ENCODE results near the gene DGAT2.
"Not testable (repeated sequence)": the region's sequence is repeated elsewhere in the genome, so short reads cannot be mapped to it uniquely, and the experiment has no call there.

Gene DGAT2

GRCh38 chr11:75748729-75749273 is 19.8 kb upstream of the DGAT2 start:
- in situ Hi-C loops (cut with MboI; ENCODE audit: low sequenced_read_pairs) = not testable (repeated sequence)

GRCh38 chr11:75754933-75755332 is 13.6 kb upstream of the DGAT2 start:
- in situ Hi-C loops (cut with MboI; ENCODE audit: low sequenced_read_pairs) = not testable (repeated sequence)

GRCh38 chr11:75757651-75758050 is 10.9 kb upstream of the DGAT2 start:
- in situ Hi-C loops (cut with MboI; ENCODE audit: low sequenced_read_pairs) = no loop called here

- in situ Hi-C loops (cut with MboI; ENCODE audit: low sequenced_read_pairs) = no loop called here
Measured at GRCh38 chr11:75759832-75760231, 8.7 kb upstream of the DGAT2 start.

- in situ Hi-C loops (cut with MboI; ENCODE audit: low sequenced_read_pairs) = no loop called here
Measured at GRCh38 chr11:75760243-75760642, 8.3 kb upstream of the DGAT2 start.

- in situ Hi-C loops (cut with MboI; ENCODE audit: low sequenced_read_pairs) = no loop called here
Measured at GRCh38 chr11:75760710-75761493, 7.7 kb upstream of the DGAT2 start.

GRCh38 chr11:75762158-75762557 is 6.4 kb upstream of the DGAT2 start:
- in situ Hi-C loops (cut with MboI; ENCODE audit: low sequenced_read_pairs) = no loop called here

GRCh38 chr11:75762885-75763284 is 5.7 kb upstream of the DGAT2 start:
- in situ Hi-C loops (cut with MboI; ENCODE audit: low sequenced_read_pairs) = no loop called here

- in situ Hi-C loops (cut with MboI; ENCODE audit: low sequenced_read_pairs) = no loop called here
Measured at GRCh38 chr11:75763846-75764245, 4.7 kb upstream of the DGAT2 start.

GRCh38 chr11:75765116-75765515 is 3.5 kb upstream of the DGAT2 start:
- in situ Hi-C loops (cut with MboI; ENCODE audit: low sequenced_read_pairs) = no loop called here

- in situ Hi-C loops (cut with MboI; ENCODE audit: low sequenced_read_pairs) = no loop called here
Measured at GRCh38 chr11:75766443-75767227, 1.9 kb upstream of the DGAT2 start.

GRCh38 chr11:75767228-75767572 is 1.4 kb upstream of the DGAT2 start:
- in situ Hi-C loops (cut with MboI; ENCODE audit: low sequenced_read_pairs) = no loop called here

- in situ Hi-C loops (cut with MboI; ENCODE audit: low sequenced_read_pairs) = no loop called here
Measured at GRCh38 chr11:75767793-75768111, 826 bp upstream of the DGAT2 start.

- in situ Hi-C loops (cut with MboI; ENCODE audit: low sequenced_read_pairs) = no loop called here
Measured at GRCh38 chr11:75768909-75769771, 562 bp downstream of the DGAT2 start.

- in situ Hi-C loops (cut with MboI; ENCODE audit: low sequenced_read_pairs) = no loop called here
Measured at GRCh38 chr11:75770102-75770501, 1.5 kb downstream of the DGAT2 start.

- in situ Hi-C loops (cut with MboI; ENCODE audit: low sequenced_read_pairs) = no loop called here
Measured at GRCh38 chr11:75771646-75772410, 3.2 kb downstream of the DGAT2 start.

GRCh38 chr11:75773595-75774353 is 5.2 kb downstream of the DGAT2 start:
- in situ Hi-C loops (cut with MboI; ENCODE audit: low sequenced_read_pairs) = no loop called here

GRCh38 chr11:75775056-75775455 is 6.5 kb downstream of the DGAT2 start:
- in situ Hi-C loops (cut with MboI; ENCODE audit: low sequenced_read_pairs) = no loop called here

- in situ Hi-C loops (cut with MboI; ENCODE audit: low sequenced_read_pairs) = no loop called here
Measured at GRCh38 chr11:75776546-75776945, 8.0 kb downstream of the DGAT2 start.
